H9 (cell line): Measurements from ENCODE around the gene MED13L. TPM values are rescaled to one million over a fixed set of nuclear protein-coding genes. Genes with fewer than 3 reads are reported as not detected.

Experiments used
- DNase-seq: peaks from one replicate; pipeline ENCODE4 v3.0.0-alpha.2; 2017
- H2AFZ ChIP-seq: one replicate; pipeline ENCODE4 v1.6.1; 2013; ENCODE audit warnings: mild to moderate bottlenecking, low read length, control low read depth, moderate library complexity
- H2AK5ac ChIP-seq: 2 replicates; pipeline ENCODE4 v1.6.1; 2013; ENCODE audit warnings: low read length, control low read depth, mixed read lengths; ENCODE audit not compliant: insufficient read length
- H2BK120ac ChIP-seq: one replicate; pipeline ENCODE4 v1.6.1; 2013; ENCODE audit warnings: low read depth, mild to moderate bottlenecking, low read length, control low read depth, inconsistent platforms; ENCODE audit not compliant: poor library complexity, severe bottlenecking
- H2BK12ac ChIP-seq: 2 replicates; pipeline ENCODE4 v1.6.1; 2013; ENCODE audit warnings: low read length, control low read depth, mixed read lengths, low read depth; ENCODE audit not compliant: insufficient read length
- H2BK15ac ChIP-seq: 2 replicates; pipeline ENCODE4 v1.6.1; 2013; ENCODE audit warnings: low read depth, low read length, control low read depth
- H2BK20ac ChIP-seq: one replicate; pipeline ENCODE4 v1.6.1; 2013; ENCODE audit warnings: low read depth, mild to moderate bottlenecking, low read length, control low read depth, inconsistent platforms; ENCODE audit not compliant: poor library complexity, severe bottlenecking
- H2BK5ac ChIP-seq: 2 replicates; pipeline ENCODE4 v1.6.1; 2013; ENCODE audit warnings: low read length, control low read depth, mixed read lengths; ENCODE audit not compliant: insufficient read length
- H3K14ac ChIP-seq: 2 replicates; pipeline ENCODE4 v1.6.1; 2013; ENCODE audit warnings: low read length, control low read depth; ENCODE audit not compliant: insufficient read depth
- H3K18ac ChIP-seq: 2 replicates; pipeline ENCODE4 v1.6.1; 2013; ENCODE audit warnings: low read depth, mild to moderate bottlenecking, mixed read lengths, low read length, control low read depth; ENCODE audit not compliant: insufficient read length
- H3K23ac ChIP-seq: 2 replicates; pipeline ENCODE4 v1.6.1; 2013; ENCODE audit warnings: low read length, control low read depth, mixed read lengths, low read depth; ENCODE audit not compliant: insufficient read length
- H3K23me2 ChIP-seq: 2 replicates; pipeline ENCODE4 v1.6.1; 2013; ENCODE audit warnings: low read depth, mild to moderate bottlenecking, mixed read lengths, low read length, control low read depth; ENCODE audit not compliant: insufficient read length, poor library complexity, severe bottlenecking
- H3K27ac ChIP-seq: 2 replicates; pipeline ENCODE4 v1.5.1; 2013; ENCODE audit warnings: low read length, control low read depth, mixed read lengths, low read depth; ENCODE audit not compliant: insufficient read length
- H3K27me3 ChIP-seq: 2 replicates; pipeline ENCODE4 v1.6.1; 2013; ENCODE audit warnings: low read length, control low read depth, inconsistent platforms; ENCODE audit not compliant: insufficient read depth
- H3K4ac ChIP-seq: 2 replicates; pipeline ENCODE4 v1.6.1; 2013; ENCODE audit warnings: low read depth, mild to moderate bottlenecking, control low read depth, inconsistent platforms, low read length, moderate library complexity
- H3K4me1 ChIP-seq: 2 replicates; pipeline ENCODE4 v1.6.1; 2013; ENCODE audit warnings: low read length, control low read depth, inconsistent platforms; ENCODE audit not compliant: insufficient read depth
- H3K4me2 ChIP-seq: 2 replicates; pipeline ENCODE4 v1.6.1; 2013; ENCODE audit warnings: low read length, control low read depth, mixed read lengths; ENCODE audit not compliant: insufficient read length, insufficient read depth
- H3K56ac ChIP-seq: 2 replicates; pipeline ENCODE4 v1.6.1; 2013; ENCODE audit warnings: low read depth, mild to moderate bottlenecking, mixed read lengths, low read length, control low read depth; ENCODE audit not compliant: insufficient read length
- H3K79me1 ChIP-seq: 2 replicates; pipeline ENCODE4 v1.6.1; 2013; ENCODE audit warnings: low read depth, mild to moderate bottlenecking, moderate library complexity, low read length, control low read depth, inconsistent platforms; ENCODE audit not compliant: insufficient read depth, poor library complexity, severe bottlenecking
- H3K79me2 ChIP-seq: 2 replicates; pipeline ENCODE4 v1.6.1; 2013; ENCODE audit warnings: low read length, control low read depth, inconsistent platforms; ENCODE audit not compliant: insufficient read depth
- H3K9ac ChIP-seq: 2 replicates; pipeline ENCODE4 v1.6.1; 2013; ENCODE audit warnings: low read length, control low read depth, mixed read lengths; ENCODE audit not compliant: insufficient read length; ENCODE audit errors: extremely low read depth
- H3K9me3 ChIP-seq: one replicate; pipeline ENCODE4 v1.6.1; 2013; ENCODE audit warnings: low read depth, low read length, inconsistent platforms; ENCODE audit not compliant: control insufficient read depth
- H3T11ph ChIP-seq: one replicate; pipeline ENCODE4 v1.6.1; 2013; ENCODE audit warnings: mild to moderate bottlenecking, low read length, control low read depth, inconsistent platforms
- H4K20me1 ChIP-seq: one replicate; pipeline ENCODE4 v1.6.1; 2013; ENCODE audit not compliant: control insufficient read depth, insufficient read length, insufficient read depth
- H4K5ac ChIP-seq: 2 replicates; pipeline ENCODE4 v1.6.1; 2013; ENCODE audit warnings: low read depth, mild to moderate bottlenecking, mixed read lengths, low read length, control low read depth; ENCODE audit not compliant: insufficient read length
- H4K8ac ChIP-seq: replicated peaks from 2 replicates; pipeline ENCODE4 v1.6.1; 2013; ENCODE audit warnings: low read length, control low read depth, mixed read lengths, low read depth; ENCODE audit not compliant: insufficient read length
- H4K91ac ChIP-seq: 2 replicates; pipeline ENCODE4 v1.6.1; 2013; ENCODE audit warnings: low read depth, mild to moderate bottlenecking, moderate library complexity, mixed read lengths, low read length, control low read depth; ENCODE audit not compliant: insufficient read length
- H3K27ac Mint-ChIP-seq, 3 experiments: 2 replicates in 2 of 3; 3 replicates in 1 of 3; pipeline ENCODE4 v1.8.0; 2020 to 2021; ENCODE audit warnings: mixed read lengths in 3 of 3, mild to moderate bottlenecking in 1 of 3, moderate library complexity in 1 of 3
- H3K27me3 Mint-ChIP-seq: 2 replicates; pipeline ENCODE4 v1.8.0; 2021; ENCODE audit warnings: low read depth, mild to moderate bottlenecking, moderate library complexity, mixed read lengths
- H3K36me3 Mint-ChIP-seq, 3 experiments: 2 replicates in 2 of 3; 3 replicates in 1 of 3; pipeline ENCODE4 v1.8.0; 2020 to 2021; ENCODE audit warnings: low read depth in 3 of 3, mixed read lengths in 3 of 3; ENCODE audit not compliant: insufficient read depth in 1 of 3
- H3K4me1 Mint-ChIP-seq, 2 experiments: 2 replicates each; pipeline ENCODE4 v1.8.0; 2020; ENCODE audit warnings: mixed read lengths in 2 of 2
- H3K4me3 Mint-ChIP-seq, 2 experiments: 2 replicates in 1 of 2; 3 replicates in 1 of 2; pipeline ENCODE4 v1.8.0; 2020 to 2021; ENCODE audit warnings: mild to moderate bottlenecking in 2 of 2, mixed read lengths in 2 of 2, moderate library complexity in 1 of 2
- H3K9me3 Mint-ChIP-seq, 2 experiments: 2 replicates in 1 of 2; 3 replicates in 1 of 2; pipeline ENCODE4 v1.8.0; 2020; ENCODE audit warnings: mild to moderate bottlenecking in 2 of 2, mixed read lengths in 2 of 2, moderate library complexity in 1 of 2
- WGBS: extraction: QIAGEN DNeasy Blood & Tissue Kit; methylation state at CpG from one replicate; pipeline ENCODE4 v1.1.7; 2013; ENCODE audit warnings: missing lambda C conversion rate, low lambda C conversion rate, mixed read lengths; ENCODE audit not compliant: insufficient read length; ENCODE audit errors: extremely low coverage; 5-methylcytosine and 5-hydroxymethylcytosine counted together
- total RNA-seq: library from RNA; stranded (reverse); gene quantifications from 2 replicates; pipeline ENCODE4 v1.2.1, GENCODE V29; 2021
- TF ChIP-seq, protein P1 (sequence below): fragments of 200-600 bp; sonication (generic); conservative IDR thresholded peaks from 3 replicates; pipeline ENCODE4 v1.8.0; 2021; ENCODE audit warnings: antibody characterized with exemption, mild to moderate bottlenecking

The MED13L gene
- total RNA-seq, 1 experiment from 2014 or later, result 52.4 TPM

DNA sequence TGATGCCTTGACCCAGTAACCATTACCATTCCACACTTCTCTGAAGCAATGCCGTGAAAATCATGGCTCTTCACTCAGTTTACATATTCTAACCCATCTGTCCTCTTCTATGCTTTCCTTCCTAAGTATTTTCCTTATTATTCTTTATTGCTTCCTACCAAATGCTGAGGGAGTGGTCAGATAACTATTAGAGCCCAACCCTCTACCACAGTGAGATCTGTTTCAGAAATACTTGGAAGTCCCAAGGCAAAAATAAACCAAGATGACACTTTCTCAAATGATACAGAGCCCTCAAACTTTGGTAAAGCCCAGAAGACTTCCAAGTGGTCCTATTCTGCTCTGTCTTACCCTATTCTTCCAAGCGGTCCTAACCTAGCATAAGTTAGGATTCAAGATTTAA, 68.0 kb downstream of the MED13L start:
- no peak overlapping the region for H2BK12ac ChIP-seq
- no peak overlapping the region for H4K5ac ChIP-seq
- no peak overlapping the region for H3K4me3 Mint-ChIP-seq
- no peaks in the 10 kb centered on the region for H3K27me3 ChIP-seq
- H2AFZ ChIP-seq, result no peak overlapping the region
- no peaks in the 10 kb centered on the region for H3K36me3 Mint-ChIP-seq
- no peaks in the 10 kb centered on the region for H3K27me3 Mint-ChIP-seq
- H3K9me3 Mint-ChIP-seq, result no peaks in the 10 kb centered on the region
- H4K8ac ChIP-seq, result no peak overlapping the region
- no peaks in the 10 kb centered on the region for H4K20me1 ChIP-seq
- no peak overlapping the region for H3K23ac ChIP-seq
- no peak overlapping the region for H3K9ac ChIP-seq
- H3K18ac ChIP-seq, result no peak overlapping the region
- no peak overlapping the region for H3K4ac ChIP-seq
- H2AK5ac ChIP-seq, result no peak overlapping the region
- no peak overlapping the region for H4K91ac ChIP-seq
- H3K9me3 ChIP-seq, result no peaks in the 10 kb centered on the region
- H2BK5ac ChIP-seq, result no peak overlapping the region
- no peaks in the 10 kb centered on the region for H3K23me2 ChIP-seq
- H3K4me2 ChIP-seq, result no peak overlapping the region
- peaks cover 5% of the 10 kb centered on the region; the same call in 1 of the 2 replicates for H3K4me1 ChIP-seq
- peaks cover 34 to 55% of the 10 kb centered on the region in 2 experiments for H3K4me1 Mint-ChIP-seq
- H2BK120ac ChIP-seq, result no peak overlapping the region
- no peak overlapping the region for H3K14ac ChIP-seq
- H2BK20ac ChIP-seq, result no peak overlapping the region
- no peak overlapping the region for H2BK15ac ChIP-seq
- no peak overlapping the region; a peak in 1 of 7 replicates for H3K27ac Mint-ChIP-seq
- no peak overlapping the region for H3T11ph ChIP-seq
- no peak overlapping the region for H3K27ac ChIP-seq
- no peak for DNase-seq
- no peak overlapping the region for H3K56ac ChIP-seq
- TF ChIP-seq, protein P1, sequence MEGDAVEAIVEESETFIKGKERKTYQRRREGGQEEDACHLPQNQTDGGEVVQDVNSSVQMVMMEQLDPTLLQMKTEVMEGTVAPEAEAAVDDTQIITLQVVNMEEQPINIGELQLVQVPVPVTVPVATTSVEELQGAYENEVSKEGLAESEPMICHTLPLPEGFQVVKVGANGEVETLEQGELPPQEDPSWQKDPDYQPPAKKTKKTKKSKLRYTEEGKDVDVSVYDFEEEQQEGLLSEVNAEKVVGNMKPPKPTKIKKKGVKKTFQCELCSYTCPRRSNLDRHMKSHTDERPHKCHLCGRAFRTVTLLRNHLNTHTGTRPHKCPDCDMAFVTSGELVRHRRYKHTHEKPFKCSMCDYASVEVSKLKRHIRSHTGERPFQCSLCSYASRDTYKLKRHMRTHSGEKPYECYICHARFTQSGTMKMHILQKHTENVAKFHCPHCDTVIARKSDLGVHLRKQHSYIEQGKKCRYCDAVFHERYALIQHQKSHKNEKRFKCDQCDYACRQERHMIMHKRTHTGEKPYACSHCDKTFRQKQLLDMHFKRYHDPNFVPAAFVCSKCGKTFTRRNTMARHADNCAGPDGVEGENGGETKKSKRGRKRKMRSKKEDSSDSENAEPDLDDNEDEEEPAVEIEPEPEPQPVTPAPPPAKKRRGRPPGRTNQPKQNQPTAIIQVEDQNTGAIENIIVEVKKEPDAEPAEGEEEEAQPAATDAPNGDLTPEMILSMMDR, result no peak
- no CpG with 5 or more reads among the region's 2 CpGs for WGBS
- H3K79me1 ChIP-seq, result peaks cover 7% of the 10 kb centered on the region
- H3K79me2 ChIP-seq, result peaks cover 11% of the 10 kb centered on the region; the same call in 1 of the 2 replicates
